ENCODE measurements around the gene FSHR. TPM values are rescaled to one million over a fixed set of nuclear protein-coding genes. Genes with fewer than 3 reads are reported as not detected.

Gene FSHR
- total and polyA plus RNA-seq, 2 experiments from 2014 or later, result not detected

GRCh38 chr2:48954311-48954710 is 200.0 kb downstream of the FSHR start:
- Histone ChIP-seq H3F3A (ENCODE audit: insufficient read depth) (no peaks in the 10 kb centered on the region), H3K9ac (no peak overlapping the region), H3K36me3 (ENCODE audit: low read depth) (no peaks in the 10 kb centered on the region), H3K4me2 (ENCODE audit: unreplicated experiment) (no peak overlapping the region), H2AFZ (no peak overlapping the region), H3K27me3 (replicated peaks; ENCODE audit: insufficient read depth) (no peaks in the 10 kb centered on the region), H4K20me1 (ENCODE audit: insufficient read depth) (no peaks in the 10 kb centered on the region), H3K9me3 (ENCODE audit: low read depth) (no peaks in the 10 kb centered on the region), H3K9me2 (ENCODE audit: insufficient read depth) (no peaks in the 10 kb centered on the region), H3K27ac (no peak overlapping the region), H3K4me1 (ENCODE audit: insufficient read depth) (no peaks in the 10 kb centered on the region), H3K4me3 (no peak overlapping the region), H3K79me2 (ENCODE audit: insufficient read depth) (no peaks in the 10 kb centered on the region)
- in situ Hi-C loops (cut with MboI), result no loop called here
- TF ChIP-seq EZH2phosphoT487 (IDR thresholded peaks at IDR 0.05; ENCODE audit: insufficient read depth, low read depth) (no peak), EZH2 (IDR thresholded peaks at IDR 0.05; ENCODE audit: insufficient read depth, poor library complexity, severe bottlenecking) (no peak)
- DNase-seq, result no peak
- WGBS, 2 experiments (ENCODE audit: low coverage in 1 of 2, low lambda C conversion rate in 2 of 2, missing lambda C conversion rate in 2 of 2), result 52 to 61% methylated on average over 3 of the region's 3 CpGs

- DNase-seq, result no peak
- 29 to 34% methylated on average over 3 of the region's 3 CpGs for WGBS, 2 experiments (ENCODE audit: low coverage in 1 of 2, low lambda C conversion rate in 2 of 2, missing lambda C conversion rate in 2 of 2)
Measured at GRCh38 chr2:48952614-48953013, 201.7 kb downstream of the FSHR start.

GRCh38 chr2:48952143-48952542 is 202.2 kb downstream of the FSHR start:
- Histone ChIP-seq H3K27ac (no peak overlapping the region), H3K27me3 (replicated peaks; ENCODE audit: insufficient read depth) (no peaks in the 10 kb centered on the region; the same call in 1 of the 2 replicates), H3K4me2 (ENCODE audit: unreplicated experiment) (no peak overlapping the region), H3K4me3 (no peak overlapping the region), H3K79me2 (ENCODE audit: insufficient read depth) (no peaks in the 10 kb centered on the region), H3K9me2 (ENCODE audit: insufficient read depth) (no peaks in the 10 kb centered on the region), H3K9ac (no peak overlapping the region), H2AFZ (no peak overlapping the region), H3F3A (ENCODE audit: insufficient read depth) (no peaks in the 10 kb centered on the region), H4K20me1 (ENCODE audit: insufficient read depth) (no peaks in the 10 kb centered on the region), H3K9me3 (ENCODE audit: low read depth) (no peaks in the 10 kb centered on the region), H3K36me3 (ENCODE audit: low read depth) (no peaks in the 10 kb centered on the region), H3K4me1 (ENCODE audit: insufficient read depth) (no peaks in the 10 kb centered on the region)
- DNase-seq, result no peak
- TF ChIP-seq EZH2 (IDR thresholded peaks at IDR 0.05; ENCODE audit: insufficient read depth, poor library complexity, severe bottlenecking) (no peak), EZH2phosphoT487 (IDR thresholded peaks at IDR 0.05; ENCODE audit: insufficient read depth, low read depth) (no peak)
- 32 to 38% methylated on average over 5 of the region's 5 CpGs for WGBS, 2 experiments (ENCODE audit: low coverage in 1 of 2, low lambda C conversion rate in 2 of 2, missing lambda C conversion rate in 2 of 2)
- in situ Hi-C loops (cut with MboI), result no loop called here

More at GRCh38 chr2:48952614-48953013, 201.7 kb downstream of the FSHR start:
- Histone ChIP-seq H3K36me3 (ENCODE audit: low read depth) (no peaks in the 10 kb centered on the region), H3K9me2 (ENCODE audit: insufficient read depth) (no peaks in the 10 kb centered on the region), H3K9me3 (ENCODE audit: low read depth) (no peaks in the 10 kb centered on the region), H3F3A (ENCODE audit: insufficient read depth) (no peaks in the 10 kb centered on the region), H3K27ac (no peak overlapping the region), H3K27me3 (replicated peaks; ENCODE audit: insufficient read depth) (no peaks in the 10 kb centered on the region; the same call in 1 of the 2 replicates), H3K4me3 (no peak overlapping the region), H3K9ac (no peak overlapping the region), H3K4me1 (ENCODE audit: insufficient read depth) (no peaks in the 10 kb centered on the region), H3K79me2 (ENCODE audit: insufficient read depth) (no peaks in the 10 kb centered on the region), H2AFZ (no peak overlapping the region), H3K4me2 (ENCODE audit: unreplicated experiment) (no peak overlapping the region), H4K20me1 (ENCODE audit: insufficient read depth) (no peaks in the 10 kb centered on the region)
- in situ Hi-C loops (cut with MboI), result no loop called here
- TF ChIP-seq EZH2phosphoT487 (IDR thresholded peaks at IDR 0.05; ENCODE audit: insufficient read depth, low read depth) (no peak), EZH2 (IDR thresholded peaks at IDR 0.05; ENCODE audit: insufficient read depth, poor library complexity, severe bottlenecking) (no peak)

- H3K4me3 ChIP-seq, result no peak overlapping the region
- H3K4me2 ChIP-seq (ENCODE audit: unreplicated experiment), result no peak overlapping the region
- H2AFZ ChIP-seq, result no peak overlapping the region
- TF ChIP-seq EZH2 (IDR thresholded peaks at IDR 0.05; ENCODE audit: insufficient read depth, poor library complexity, severe bottlenecking), result no peak
- TF ChIP-seq EZH2phosphoT487 (IDR thresholded peaks at IDR 0.05; ENCODE audit: insufficient read depth, low read depth), result no peak
- no peaks in the 10 kb centered on the region for H4K20me1 ChIP-seq (ENCODE audit: insufficient read depth)
- in situ Hi-C loops (cut with MboI), result loop anchor here (25.0 kb wide), 1 partner anchor 336 kb away; the partner anchor contains the start of gene GTF2A1L
- H3K4me1 ChIP-seq (ENCODE audit: insufficient read depth), result no peaks in the 10 kb centered on the region
- no peaks in the 10 kb centered on the region for H3K79me2 ChIP-seq (ENCODE audit: insufficient read depth)
- H3F3A ChIP-seq (ENCODE audit: insufficient read depth), result no peaks in the 10 kb centered on the region
- H3K9ac ChIP-seq, result no peak overlapping the region
- H3K36me3 ChIP-seq (ENCODE audit: low read depth), result no peaks in the 10 kb centered on the region
- H3K9me3 ChIP-seq (ENCODE audit: low read depth), result no peaks in the 10 kb centered on the region
- no peak overlapping the region for H3K27ac ChIP-seq
- H3K27me3 ChIP-seq (replicated peaks; ENCODE audit: insufficient read depth), result peaks cover 5% of the 10 kb centered on the region; the same call in 1 of the 2 replicates
- 15 to 19% methylated on average over 6 of the region's 6 CpGs for WGBS, 2 experiments (ENCODE audit: low coverage in 1 of 2, low lambda C conversion rate in 2 of 2, missing lambda C conversion rate in 2 of 2)
- no peak for DNase-seq
- H3K9me2 ChIP-seq (ENCODE audit: insufficient read depth), result no peaks in the 10 kb centered on the region
Measured at GRCh38 chr2:48948400-48949125, 205.8 kb downstream of the FSHR start.

Measured in GM23248 (cell line).